Gastroesophageal sphincter (tissue), 4 donors: ENCODE data around the gene DAGLB. TPM values are rescaled to one million over a fixed set of nuclear protein-coding genes. Genes with fewer than 3 reads are reported as not detected.
A peak's percentile ranks its signal among the peaks of the same experiment; 100 is the strongest.
"Not testable (repeated sequence)": the region's sequence is repeated elsewhere in the genome, so short reads cannot be mapped to it uniquely, and the experiment has no call there.

ENCODE experiments used
- ATAC-seq: fragments of 150-250 bp; one replicate; pipeline ENCODE4 v1.9.1; 2016; ENCODE audit warnings: mild to moderate bottlenecking, moderate library complexity
- H3K27ac ChIP-seq, 4 donors: fragments of 200-600 bp; sonication (generic) in 3 of 4; 1 replicate in 3 of 4; 2 replicates in 1 of 4; pipeline ENCODE4 v1.5.1; 2016 to 2019
- H3K27me3 ChIP-seq: fragments of 200-600 bp; sonication (generic); one replicate; pipeline ENCODE4 v1.5.1; 2019
- H3K36me3 ChIP-seq, 2 donors: fragments of 200-600 bp; sonication (generic); one replicate each; pipeline ENCODE4 v1.5.1; 2019; ENCODE audit warnings: control low read depth in 1 of 2
- H3K4me1 ChIP-seq, 3 donors: fragments of 200-600 bp; sonication (generic); 1 replicate in 2 of 3; 2 replicates in 1 of 3; pipeline ENCODE4 v1.5.1; 2016 to 2019; ENCODE audit warnings: control low read depth in 2 of 3
- H3K4me3 ChIP-seq, 2 donors: fragments of 200-600 bp; sonication (generic); one replicate each; pipeline ENCODE4 v1.5.1; 2019; ENCODE audit warnings: mild to moderate bottlenecking in 1 of 2, moderate library complexity in 1 of 2
- H3K9me3 ChIP-seq, 3 donors: fragments of 200-600 bp; sonication (generic); one replicate each; pipeline ENCODE4 v1.5.1; 2017 to 2019; ENCODE audit warnings: control low read depth in 2 of 3
- EP300 ChIP-seq: sonication (generic); formaldehyde crosslinking; IDR thresholded peaks from one replicate; pipeline ENCODE4 v1.6.1; 2017; ENCODE audit warnings: antibody characterized with exemption, mild to moderate bottlenecking
- POLR2A ChIP-seq, 2 donors: fragments of 450-650 bp; IDR thresholded peaks; one replicate each; pipeline ENCODE4 v1.6.1; 2017; ENCODE audit warnings: antibody characterized with exemption in 2 of 2, mild to moderate bottlenecking in 2 of 2, moderate library complexity in 1 of 2
- POLR2AphosphoS5 ChIP-seq: sonication (generic); formaldehyde crosslinking; IDR thresholded peaks from one replicate; pipeline ENCODE4 v1.6.1; 2017; ENCODE audit warnings: antibody characterized with exemption
- WGBS, 2 donors: methylation state at CpG; one replicate each; pipeline ENCODE4 v1.1.5; 2018; ENCODE audit warnings: low coverage in 1 of 2; 5-methylcytosine and 5-hydroxymethylcytosine counted together
- total RNA-seq, 4 donors: library from RNA; depleted of rRNA; stranded (reverse); fragments of >200 nt; gene quantifications; one replicate each; pipeline ENCODE4 v1.1.0, GENCODE V29; 2016
- TF ChIP-seq, protein P1 (sequence below), 4 experiments: fragments of 200-600 bp in 2 of 4; fragments of 450-650 bp in 2 of 4; sonication (generic) in 1 of 4; IDR thresholded peaks; one replicate each; pipeline ENCODE4 v1.5.1; 2017 to 2019; ENCODE audit warnings: antibody characterized with exemption in 4 of 4, mild to moderate bottlenecking in 2 of 4, moderate library complexity in 2 of 4

DAGLB gene
- total RNA-seq, 4 donors from 2014 or later: 6.7 to 10.8 (median 8.6) TPM

DNA sequence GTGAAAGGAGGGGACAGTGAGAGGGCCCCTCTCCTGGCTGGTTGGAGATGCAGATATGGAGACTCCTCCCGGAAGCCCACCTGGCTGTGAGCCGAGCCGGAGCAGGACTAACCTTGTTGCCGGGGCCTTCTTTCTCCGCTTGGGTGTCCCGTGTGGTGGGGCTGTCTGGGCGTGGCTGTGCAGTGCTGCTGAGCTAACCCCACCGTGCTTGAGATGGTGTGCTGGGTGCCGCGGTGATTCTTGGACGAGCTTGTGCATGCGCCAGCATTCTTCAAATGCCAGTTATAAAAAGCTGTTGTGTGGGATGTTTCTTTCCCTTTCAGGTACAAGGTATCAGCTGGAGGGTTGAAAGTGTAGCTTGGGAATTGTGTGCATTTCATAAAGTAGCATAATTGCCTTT lies 48.8 kb downstream of the DAGLB start:
- Histone ChIP-seq H3K36me3 (peaks cover 0 to 52% of the 10 kb centered on the region in 2 donors), H3K4me3 (peak overlapping the region in 1 of 2 donors; percentile 23)
- ATAC-seq: no peak

DNA sequence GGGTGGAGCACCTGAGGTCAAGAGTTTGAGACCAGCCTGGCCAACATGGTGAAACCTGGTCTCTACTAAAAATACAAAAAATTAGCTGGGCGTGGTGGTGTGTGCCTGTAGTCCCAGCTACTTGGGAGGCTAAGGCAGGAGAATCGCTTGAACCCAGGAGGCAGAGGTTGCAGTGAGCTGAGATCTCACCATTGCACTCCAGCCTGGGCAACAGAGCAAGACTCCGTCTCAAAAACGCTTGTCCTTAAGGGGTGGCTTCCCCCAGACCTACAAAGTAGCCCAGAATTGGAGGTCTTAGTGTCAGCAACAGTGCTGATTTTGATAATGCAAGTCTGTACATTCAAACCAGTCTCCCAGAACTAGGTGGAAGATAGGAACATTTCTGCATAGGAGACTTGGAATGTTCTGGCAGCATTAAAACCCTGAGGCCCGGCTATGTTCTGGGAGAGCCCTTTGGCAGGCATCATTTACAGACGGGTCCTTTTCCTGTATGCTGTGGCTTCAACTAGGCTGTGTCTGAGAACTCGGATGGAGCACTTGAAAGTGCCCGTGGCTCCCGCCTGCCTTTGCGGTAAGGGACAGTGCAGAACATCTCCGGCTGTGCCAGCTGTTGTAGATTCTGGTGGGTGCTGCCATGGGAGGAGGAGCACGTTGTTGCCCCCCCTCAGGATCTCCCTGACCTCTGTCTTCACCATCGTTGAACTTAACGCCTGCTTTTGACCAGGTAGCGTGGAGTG lies 49.8 kb downstream of the DAGLB start:
- H3K4me1 ChIP-seq: peaks cover 0 to 80% (median 48%) of the 10 kb centered on the region in 3 donors
- not testable (repeated sequence) for ATAC-seq, H3K9me3 ChIP-seq, H3K27me3 ChIP-seq, H3K4me3 ChIP-seq
- H3K27ac ChIP-seq: peak overlapping the region in 2 of 4 donors; percentile 11 to 55
- H3K36me3 ChIP-seq: peaks cover 0 to 51% of the 10 kb centered on the region in 2 donors
- WGBS, 2 donors: 65 to 73% methylated on average over 3 to 5 of the region's 15 CpGs

More for the DNA sequence above, 48.8 kb downstream of the DAGLB start:
- TF ChIP-seq, protein P1, sequence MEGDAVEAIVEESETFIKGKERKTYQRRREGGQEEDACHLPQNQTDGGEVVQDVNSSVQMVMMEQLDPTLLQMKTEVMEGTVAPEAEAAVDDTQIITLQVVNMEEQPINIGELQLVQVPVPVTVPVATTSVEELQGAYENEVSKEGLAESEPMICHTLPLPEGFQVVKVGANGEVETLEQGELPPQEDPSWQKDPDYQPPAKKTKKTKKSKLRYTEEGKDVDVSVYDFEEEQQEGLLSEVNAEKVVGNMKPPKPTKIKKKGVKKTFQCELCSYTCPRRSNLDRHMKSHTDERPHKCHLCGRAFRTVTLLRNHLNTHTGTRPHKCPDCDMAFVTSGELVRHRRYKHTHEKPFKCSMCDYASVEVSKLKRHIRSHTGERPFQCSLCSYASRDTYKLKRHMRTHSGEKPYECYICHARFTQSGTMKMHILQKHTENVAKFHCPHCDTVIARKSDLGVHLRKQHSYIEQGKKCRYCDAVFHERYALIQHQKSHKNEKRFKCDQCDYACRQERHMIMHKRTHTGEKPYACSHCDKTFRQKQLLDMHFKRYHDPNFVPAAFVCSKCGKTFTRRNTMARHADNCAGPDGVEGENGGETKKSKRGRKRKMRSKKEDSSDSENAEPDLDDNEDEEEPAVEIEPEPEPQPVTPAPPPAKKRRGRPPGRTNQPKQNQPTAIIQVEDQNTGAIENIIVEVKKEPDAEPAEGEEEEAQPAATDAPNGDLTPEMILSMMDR (IDR thresholded peaks at IDR 0.05): no peak
- TF ChIP-seq POLR2A (IDR thresholded peaks at IDR 0.05) (no peak), EP300 (no peak), POLR2AphosphoS5 (no peak)
- Histone ChIP-seq H3K27ac (peak overlapping the region in 2 of 4 donors; percentile 55 to 70), H3K27me3 (no peaks in the 10 kb centered on the region), H3K4me1 (peaks cover 0 to 70% (median 37%) of the 10 kb centered on the region in 3 donors), H3K9me3 (no peaks in the 10 kb centered on the region)
- 18 to 20% methylated on average over 3 of the region's 12 CpGs for WGBS, 2 donors

DNA sequence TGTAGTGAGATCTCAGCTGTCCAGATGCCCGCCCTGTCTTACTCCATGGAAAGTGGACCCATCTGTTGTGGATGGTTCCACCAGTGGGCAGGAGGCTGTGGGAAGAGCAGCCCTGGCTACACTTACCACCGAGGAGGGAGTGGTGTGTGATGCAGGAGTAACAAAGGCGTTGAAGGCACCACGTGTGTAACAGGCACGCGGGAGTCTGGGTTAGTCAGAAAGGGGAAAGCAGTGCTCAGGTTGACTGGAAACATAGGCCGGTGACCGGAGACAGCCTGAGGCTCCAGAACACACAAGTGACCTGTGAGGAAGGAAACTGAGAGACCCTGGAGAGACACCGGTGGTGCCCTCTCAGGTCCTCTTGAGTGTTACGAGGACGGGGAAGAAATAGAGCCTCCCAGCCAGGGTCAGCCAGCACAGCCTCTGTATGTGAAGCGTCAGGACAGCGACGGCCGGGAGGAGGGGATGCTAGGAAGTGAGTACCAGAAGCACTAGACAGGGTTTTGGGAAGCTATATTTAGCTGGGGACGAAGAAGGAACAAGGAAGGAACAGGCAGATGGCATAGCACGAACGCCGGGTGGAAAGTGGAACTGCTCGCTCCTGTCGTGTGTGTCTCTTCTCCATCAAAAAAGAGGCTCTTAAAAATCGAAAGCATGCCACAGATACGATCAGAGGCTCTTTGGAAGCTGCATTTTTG lies 51.7 kb downstream of the DAGLB start:
- no peak for ATAC-seq
- TF ChIP-seq EP300 (no peak), POLR2A (IDR thresholded peaks at IDR 0.05) (no peak), POLR2AphosphoS5 (peak; percentile 17)
- peak overlapping the region in 3 of 4 donors; percentile 18 to 41 (median 39) for H3K27ac ChIP-seq
- H3K4me1 ChIP-seq: peaks cover 0 to 89% (median 50%) of the 10 kb centered on the region in 3 donors
- H3K9me3 ChIP-seq: no peaks in the 10 kb centered on the region
- H3K4me3 ChIP-seq: no peak overlapping the region
- H3K36me3 ChIP-seq: peaks cover 0 to 48% of the 10 kb centered on the region in 2 donors
- 74 to 79% methylated on average over 12 to 18 of the region's 23 CpGs for WGBS, 2 donors
- no peaks in the 10 kb centered on the region for H3K27me3 ChIP-seq

DNA sequence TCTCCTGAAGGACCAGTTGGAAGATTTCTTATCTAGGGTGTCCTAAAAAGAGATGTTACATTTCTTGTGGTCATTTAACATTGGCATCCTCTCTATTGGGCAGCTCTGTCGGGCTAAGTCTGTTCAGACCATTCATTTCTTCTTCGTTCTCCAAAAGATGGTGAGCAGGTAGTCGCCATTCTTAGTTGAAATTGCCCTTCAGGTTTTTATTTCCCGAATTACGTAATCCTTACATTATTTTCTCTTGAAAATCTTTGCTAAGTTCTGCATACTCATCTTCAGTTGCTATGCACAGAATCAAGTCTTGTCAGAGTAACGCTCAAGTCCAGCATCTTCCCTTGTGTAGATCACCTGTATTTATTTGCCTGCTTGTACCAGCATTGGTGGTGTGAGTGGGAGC lies 53.6 kb downstream of the DAGLB start:
- H3K4me1 ChIP-seq: peaks cover 0 to 78% (median 39%) of the 10 kb centered on the region in 3 donors
- no peaks in the 10 kb centered on the region for H3K9me3 ChIP-seq
- no peak for TF ChIP-seq POLR2AphosphoS5
- TF ChIP-seq, protein P1 (IDR thresholded peaks at IDR 0.05): no peak
- no peak for TF ChIP-seq POLR2A (IDR thresholded peaks at IDR 0.05)
- no peak for TF ChIP-seq EP300
- peak overlapping the region in 3 of 4 donors; percentile 65 to 76 (median 66) for H3K27ac ChIP-seq
- H3K4me3 ChIP-seq: no peak overlapping the region
- WGBS, 2 donors: 89 to 100% methylated on average over 6 of the region's 6 CpGs
- ATAC-seq: no peak
- H3K27me3 ChIP-seq: no peaks in the 10 kb centered on the region
- peaks cover 0 to 52% of the 10 kb centered on the region in 2 donors for H3K36me3 ChIP-seq

DNA sequence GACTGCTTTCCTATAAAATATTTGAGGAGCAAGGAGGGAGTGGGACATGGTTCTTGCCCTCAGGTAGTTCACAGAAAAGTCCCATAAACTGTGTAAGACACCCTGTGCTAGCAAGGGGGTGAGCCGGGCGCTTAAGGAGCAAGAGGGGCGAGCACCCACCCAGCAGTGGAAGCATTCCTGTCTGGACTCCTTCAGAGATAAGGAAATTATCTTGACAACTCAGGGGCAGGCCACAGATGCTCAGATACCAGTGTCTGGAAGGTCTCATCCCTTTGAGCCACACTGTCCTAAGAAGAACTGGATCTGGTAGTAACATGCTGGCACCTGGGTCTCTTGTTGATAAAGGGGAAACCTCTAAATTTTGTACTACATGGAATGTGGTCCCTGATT lies 54.1 kb downstream of the DAGLB start:
- H3K9me3 ChIP-seq: no peaks in the 10 kb centered on the region
- no peak for ATAC-seq
- H3K27ac ChIP-seq: peak overlapping the region in 3 of 4 donors; percentile 65 to 76 (median 66)
- no peaks in the 10 kb centered on the region for H3K27me3 ChIP-seq
- H3K4me3 ChIP-seq: no peak overlapping the region
- peaks cover 0 to 56% of the 10 kb centered on the region in 2 donors for H3K36me3 ChIP-seq
- WGBS, 2 donors: 100% methylated on average over 1 of the region's 3 CpGs; no CpG with 5 or more reads in 1 of the 2 donors
- TF ChIP-seq EP300 (no peak), POLR2A (IDR thresholded peaks at IDR 0.05) (no peak)
- H3K4me1 ChIP-seq: peaks cover 0 to 78% (median 36%) of the 10 kb centered on the region in 3 donors
